ENCODE data around the gene TLDC2.
"Not testable (repeated sequence)": the region's sequence is repeated elsewhere in the genome, so short reads cannot be mapped to it uniquely, and the experiment has no call there.

DNA sequence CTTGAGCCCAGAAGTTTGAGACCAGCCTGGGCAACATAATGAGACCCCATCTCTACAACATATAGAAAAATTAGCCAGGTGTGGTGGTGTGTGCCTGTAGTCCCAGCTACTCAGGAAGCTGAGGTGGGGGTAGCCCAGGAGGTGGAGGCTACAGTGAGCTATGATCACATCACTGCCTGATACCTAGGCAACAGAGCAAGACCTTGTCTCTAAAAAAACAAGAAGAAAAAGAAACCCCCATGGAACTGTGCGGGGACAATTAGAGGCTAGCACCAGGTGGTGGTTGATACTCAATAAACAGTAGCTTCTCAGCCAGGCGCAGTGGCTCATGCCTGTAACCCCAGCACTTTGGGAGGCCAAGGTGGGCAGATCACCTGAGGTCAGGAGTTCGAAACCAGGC lies 37.6 kb upstream of the TLDC2 start:
- TF ChIP-seq JAZF1 (CRISPR knock-in tag; IDR thresholded peaks at IDR 0.05); SP1 (CRISPR knock-in tag; conservative IDR thresholded peaks at IDR 0.05); ZNF423 (CRISPR knock-in tag; IDR thresholded peaks at IDR 0.05); TEAD1 (CRISPR knock-in tag; IDR thresholded peaks at IDR 0.05); CREB1 (CRISPR knock-in tag; IDR thresholded peaks at IDR 0.05); MAX (CRISPR knock-in tag; IDR thresholded peaks at IDR 0.05); ZNF396 (CRISPR knock-in tag; IDR thresholded peaks at IDR 0.05; ENCODE audit: borderline replicate concordance): not testable (repeated sequence)
- TF ChIP-seq, protein P1, sequence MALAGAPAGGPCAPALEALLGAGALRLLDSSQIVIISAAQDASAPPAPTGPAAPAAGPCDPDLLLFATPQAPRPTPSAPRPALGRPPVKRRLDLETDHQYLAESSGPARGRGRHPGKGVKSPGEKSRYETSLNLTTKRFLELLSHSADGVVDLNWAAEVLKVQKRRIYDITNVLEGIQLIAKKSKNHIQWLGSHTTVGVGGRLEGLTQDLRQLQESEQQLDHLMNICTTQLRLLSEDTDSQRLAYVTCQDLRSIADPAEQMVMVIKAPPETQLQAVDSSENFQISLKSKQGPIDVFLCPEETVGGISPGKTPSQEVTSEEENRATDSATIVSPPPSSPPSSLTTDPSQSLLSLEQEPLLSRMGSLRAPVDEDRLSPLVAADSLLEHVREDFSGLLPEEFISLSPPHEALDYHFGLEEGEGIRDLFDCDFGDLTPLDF (CRISPR knock-in tag; IDR thresholded peaks at IDR 0.05) = not testable (repeated sequence)
- TF ChIP-seq, protein P2, sequence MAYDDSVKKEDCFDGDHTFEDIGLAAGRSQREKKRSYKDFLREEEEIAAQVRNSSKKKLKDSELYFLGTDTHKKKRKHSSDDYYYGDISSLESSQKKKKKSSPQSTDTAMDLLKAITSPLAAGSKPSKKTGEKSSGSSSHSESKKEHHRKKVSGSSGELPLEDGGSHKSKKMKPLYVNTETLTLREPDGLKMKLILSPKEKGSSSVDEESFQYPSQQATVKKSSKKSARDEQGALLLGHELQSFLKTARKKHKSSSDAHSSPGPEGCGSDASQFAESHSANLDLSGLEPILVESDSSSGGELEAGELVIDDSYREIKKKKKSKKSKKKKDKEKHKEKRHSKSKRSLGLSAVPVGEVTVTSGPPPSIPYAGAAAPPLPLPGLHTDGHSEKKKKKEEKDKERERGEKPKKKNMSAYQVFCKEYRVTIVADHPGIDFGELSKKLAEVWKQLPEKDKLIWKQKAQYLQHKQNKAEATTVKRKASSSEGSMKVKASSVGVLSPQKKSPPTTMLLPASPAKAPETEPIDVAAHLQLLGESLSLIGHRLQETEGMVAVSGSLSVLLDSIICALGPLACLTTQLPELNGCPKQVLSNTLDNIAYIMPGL (CRISPR knock-in tag; IDR thresholded peaks at IDR 0.05) = not testable (repeated sequence)
- TF ChIP-seq, protein P3, sequence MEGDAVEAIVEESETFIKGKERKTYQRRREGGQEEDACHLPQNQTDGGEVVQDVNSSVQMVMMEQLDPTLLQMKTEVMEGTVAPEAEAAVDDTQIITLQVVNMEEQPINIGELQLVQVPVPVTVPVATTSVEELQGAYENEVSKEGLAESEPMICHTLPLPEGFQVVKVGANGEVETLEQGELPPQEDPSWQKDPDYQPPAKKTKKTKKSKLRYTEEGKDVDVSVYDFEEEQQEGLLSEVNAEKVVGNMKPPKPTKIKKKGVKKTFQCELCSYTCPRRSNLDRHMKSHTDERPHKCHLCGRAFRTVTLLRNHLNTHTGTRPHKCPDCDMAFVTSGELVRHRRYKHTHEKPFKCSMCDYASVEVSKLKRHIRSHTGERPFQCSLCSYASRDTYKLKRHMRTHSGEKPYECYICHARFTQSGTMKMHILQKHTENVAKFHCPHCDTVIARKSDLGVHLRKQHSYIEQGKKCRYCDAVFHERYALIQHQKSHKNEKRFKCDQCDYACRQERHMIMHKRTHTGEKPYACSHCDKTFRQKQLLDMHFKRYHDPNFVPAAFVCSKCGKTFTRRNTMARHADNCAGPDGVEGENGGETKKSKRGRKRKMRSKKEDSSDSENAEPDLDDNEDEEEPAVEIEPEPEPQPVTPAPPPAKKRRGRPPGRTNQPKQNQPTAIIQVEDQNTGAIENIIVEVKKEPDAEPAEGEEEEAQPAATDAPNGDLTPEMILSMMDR (IDR thresholded peaks at IDR 0.05) = not testable (repeated sequence)
- TF ChIP-seq, protein P4, sequence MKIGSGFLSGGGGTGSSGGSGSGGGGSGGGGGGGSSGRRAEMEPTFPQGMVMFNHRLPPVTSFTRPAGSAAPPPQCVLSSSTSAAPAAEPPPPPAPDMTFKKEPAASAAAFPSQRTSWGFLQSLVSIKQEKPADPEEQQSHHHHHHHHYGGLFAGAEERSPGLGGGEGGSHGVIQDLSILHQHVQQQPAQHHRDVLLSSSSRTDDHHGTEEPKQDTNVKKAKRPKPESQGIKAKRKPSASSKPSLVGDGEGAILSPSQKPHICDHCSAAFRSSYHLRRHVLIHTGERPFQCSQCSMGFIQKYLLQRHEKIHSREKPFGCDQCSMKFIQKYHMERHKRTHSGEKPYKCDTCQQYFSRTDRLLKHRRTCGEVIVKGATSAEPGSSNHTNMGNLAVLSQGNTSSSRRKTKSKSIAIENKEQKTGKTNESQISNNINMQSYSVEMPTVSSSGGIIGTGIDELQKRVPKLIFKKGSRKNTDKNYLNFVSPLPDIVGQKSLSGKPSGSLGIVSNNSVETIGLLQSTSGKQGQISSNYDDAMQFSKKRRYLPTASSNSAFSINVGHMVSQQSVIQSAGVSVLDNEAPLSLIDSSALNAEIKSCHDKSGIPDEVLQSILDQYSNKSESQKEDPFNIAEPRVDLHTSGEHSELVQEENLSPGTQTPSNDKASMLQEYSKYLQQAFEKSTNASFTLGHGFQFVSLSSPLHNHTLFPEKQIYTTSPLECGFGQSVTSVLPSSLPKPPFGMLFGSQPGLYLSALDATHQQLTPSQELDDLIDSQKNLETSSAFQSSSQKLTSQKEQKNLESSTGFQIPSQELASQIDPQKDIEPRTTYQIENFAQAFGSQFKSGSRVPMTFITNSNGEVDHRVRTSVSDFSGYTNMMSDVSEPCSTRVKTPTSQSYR (CRISPR knock-in tag; IDR thresholded peaks at IDR 0.05) = not testable (repeated sequence)

All from WTC11 (cell line).